Lower leg skin (tissue), 3 donors: ENCODE results near the gene DPYD.

Experiments
- POLR2A ChIP-seq, 2 donors: fragments of 450-650 bp; IDR thresholded peaks; one replicate each; pipeline ENCODE4 v1.6.1; 2016 to 2017; ENCODE audit warnings: antibody characterized with exemption in 2 of 2, mild to moderate bottlenecking in 1 of 2, moderate library complexity in 1 of 2
- TF ChIP-seq, protein P1 (sequence below), 3 donors: fragments of 450-650 bp; IDR thresholded peaks; one replicate each; pipeline ENCODE4 v1.5.1; 2016; ENCODE audit warnings: antibody characterized with exemption in 3 of 3, mild to moderate bottlenecking in 3 of 3, moderate library complexity in 2 of 3

DNA sequence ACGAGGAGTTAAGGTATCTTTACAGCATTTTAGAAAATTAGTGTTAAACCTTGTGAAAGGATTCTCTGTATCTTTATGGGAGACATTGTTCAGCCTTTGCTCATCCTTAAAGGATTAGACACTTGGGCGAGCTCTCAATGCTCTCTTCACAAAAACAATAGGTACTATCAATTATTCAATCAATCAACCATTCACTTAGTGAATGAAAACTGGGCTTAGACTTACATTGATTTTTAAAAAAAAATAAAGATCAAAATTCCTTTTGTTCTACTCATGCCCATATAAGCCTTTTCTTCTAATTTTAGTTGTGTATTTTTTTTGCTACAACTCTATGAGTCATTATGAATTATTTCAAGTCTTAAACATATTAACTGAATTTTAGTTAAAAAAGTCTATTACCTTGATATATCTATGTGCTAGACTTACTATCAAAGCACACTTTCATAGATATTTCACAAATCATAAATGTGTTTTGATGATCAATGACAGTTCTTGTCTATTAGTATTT lies 181.2 kb downstream of the DPYD start:
- TF ChIP-seq POLR2A (IDR thresholded peaks at IDR 0.05), result no peak
- TF ChIP-seq, protein P1, sequence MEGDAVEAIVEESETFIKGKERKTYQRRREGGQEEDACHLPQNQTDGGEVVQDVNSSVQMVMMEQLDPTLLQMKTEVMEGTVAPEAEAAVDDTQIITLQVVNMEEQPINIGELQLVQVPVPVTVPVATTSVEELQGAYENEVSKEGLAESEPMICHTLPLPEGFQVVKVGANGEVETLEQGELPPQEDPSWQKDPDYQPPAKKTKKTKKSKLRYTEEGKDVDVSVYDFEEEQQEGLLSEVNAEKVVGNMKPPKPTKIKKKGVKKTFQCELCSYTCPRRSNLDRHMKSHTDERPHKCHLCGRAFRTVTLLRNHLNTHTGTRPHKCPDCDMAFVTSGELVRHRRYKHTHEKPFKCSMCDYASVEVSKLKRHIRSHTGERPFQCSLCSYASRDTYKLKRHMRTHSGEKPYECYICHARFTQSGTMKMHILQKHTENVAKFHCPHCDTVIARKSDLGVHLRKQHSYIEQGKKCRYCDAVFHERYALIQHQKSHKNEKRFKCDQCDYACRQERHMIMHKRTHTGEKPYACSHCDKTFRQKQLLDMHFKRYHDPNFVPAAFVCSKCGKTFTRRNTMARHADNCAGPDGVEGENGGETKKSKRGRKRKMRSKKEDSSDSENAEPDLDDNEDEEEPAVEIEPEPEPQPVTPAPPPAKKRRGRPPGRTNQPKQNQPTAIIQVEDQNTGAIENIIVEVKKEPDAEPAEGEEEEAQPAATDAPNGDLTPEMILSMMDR (IDR thresholded peaks at IDR 0.05), result no peak
